Putamen (tissue), 1 donor: ENCODE data around the gene FXYD2.
"Not testable (repeated sequence)": the region's sequence is repeated elsewhere in the genome, so short reads cannot be mapped to it uniquely, and the experiment has no call there.

ENCODE experiments used
- DNase-seq: peaks from one replicate; pipeline ENCODE4 v3.0.0-alpha.2; 2016; ENCODE audit warnings: low spot score

Gene FXYD2

DNA sequence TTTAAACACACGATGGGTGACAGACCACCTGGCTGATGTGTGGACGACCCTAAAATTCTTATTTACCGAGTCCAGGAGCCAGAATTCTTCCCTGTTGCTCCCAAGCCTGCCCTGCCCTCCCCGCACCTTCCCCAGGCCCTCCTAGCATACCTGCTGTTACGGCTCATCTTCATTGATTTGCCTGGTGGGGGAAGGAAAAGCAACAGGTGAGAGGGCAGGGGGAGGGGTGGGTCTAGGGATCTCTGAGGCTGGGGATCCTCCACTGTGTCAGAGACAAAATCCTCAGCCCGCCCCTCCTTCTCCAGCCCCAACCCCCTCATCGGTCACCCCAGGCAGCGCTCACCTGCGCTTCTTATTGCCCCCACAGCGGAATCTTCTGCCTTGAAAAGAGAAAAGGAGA, 4.0 kb downstream of the FXYD2 start:
- DNase-seq: no peak

DNA sequence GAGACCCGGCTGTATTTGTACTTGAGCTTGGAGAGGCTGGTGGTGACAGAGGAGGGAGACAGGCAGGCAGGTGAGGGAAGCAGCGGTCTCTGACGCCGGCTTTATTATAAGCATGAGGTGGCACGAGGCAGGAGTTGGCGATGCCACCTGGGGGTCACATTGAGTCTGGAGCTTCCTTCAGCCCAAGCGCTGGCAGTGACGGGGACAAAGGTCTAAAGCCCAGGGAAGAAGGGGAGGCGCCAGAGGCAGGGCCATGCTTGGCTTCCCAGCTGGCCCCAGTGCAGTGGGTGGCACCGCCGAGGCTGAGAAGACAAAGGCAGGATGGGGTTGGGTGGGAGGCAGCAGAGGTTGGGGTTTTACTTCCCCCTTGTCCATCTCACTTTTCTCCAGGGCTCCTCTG, 4.5 kb downstream of the FXYD2 start:
- DNase-seq: no peak

DNA sequence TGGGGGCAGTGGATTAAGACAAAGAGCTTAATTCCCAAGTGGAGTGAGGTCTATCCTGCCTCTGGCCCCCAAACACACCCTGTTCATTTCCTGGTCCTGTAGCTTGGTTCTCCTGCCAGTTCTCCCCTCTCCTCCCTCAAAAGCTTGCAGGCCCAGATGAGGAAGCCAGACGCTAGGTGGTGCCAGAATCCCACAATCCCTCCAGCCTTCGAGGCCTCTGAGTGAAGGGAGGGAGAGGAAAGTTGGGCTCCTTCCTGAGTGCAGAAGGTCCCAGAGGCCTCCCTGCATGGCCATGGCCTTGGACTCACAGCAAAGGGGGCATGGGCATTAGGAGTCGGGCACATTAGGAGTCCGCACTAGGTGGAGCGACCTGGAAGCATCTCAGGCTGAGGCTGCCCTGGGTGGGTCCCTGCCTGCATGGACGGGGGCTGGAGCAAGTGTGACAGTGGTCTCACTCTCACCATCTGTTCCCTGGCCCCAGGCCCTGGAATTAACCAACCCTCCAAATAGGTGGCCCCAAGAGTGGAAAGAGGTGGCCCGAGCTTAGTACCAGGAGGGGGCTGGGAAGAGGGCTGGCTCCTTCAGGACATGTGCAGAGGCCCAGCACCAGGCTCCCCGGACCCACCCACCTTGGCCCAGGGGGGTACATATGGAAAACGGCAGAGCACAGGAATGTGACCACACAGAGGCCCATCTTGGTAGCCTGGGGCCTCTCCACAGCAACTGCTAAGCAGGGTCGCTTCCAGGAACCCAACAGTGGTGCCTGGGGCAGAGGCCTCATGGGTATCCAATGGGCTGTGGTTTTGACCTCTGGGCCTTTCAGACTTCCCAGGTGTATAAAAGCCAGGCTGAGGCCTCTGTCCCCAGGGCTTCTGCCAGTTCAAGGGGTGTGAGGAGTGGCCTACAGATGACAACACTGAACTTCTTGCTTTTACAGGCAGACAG, 5.2 kb downstream of the FXYD2 start:
- no peak for DNase-seq

DNA sequence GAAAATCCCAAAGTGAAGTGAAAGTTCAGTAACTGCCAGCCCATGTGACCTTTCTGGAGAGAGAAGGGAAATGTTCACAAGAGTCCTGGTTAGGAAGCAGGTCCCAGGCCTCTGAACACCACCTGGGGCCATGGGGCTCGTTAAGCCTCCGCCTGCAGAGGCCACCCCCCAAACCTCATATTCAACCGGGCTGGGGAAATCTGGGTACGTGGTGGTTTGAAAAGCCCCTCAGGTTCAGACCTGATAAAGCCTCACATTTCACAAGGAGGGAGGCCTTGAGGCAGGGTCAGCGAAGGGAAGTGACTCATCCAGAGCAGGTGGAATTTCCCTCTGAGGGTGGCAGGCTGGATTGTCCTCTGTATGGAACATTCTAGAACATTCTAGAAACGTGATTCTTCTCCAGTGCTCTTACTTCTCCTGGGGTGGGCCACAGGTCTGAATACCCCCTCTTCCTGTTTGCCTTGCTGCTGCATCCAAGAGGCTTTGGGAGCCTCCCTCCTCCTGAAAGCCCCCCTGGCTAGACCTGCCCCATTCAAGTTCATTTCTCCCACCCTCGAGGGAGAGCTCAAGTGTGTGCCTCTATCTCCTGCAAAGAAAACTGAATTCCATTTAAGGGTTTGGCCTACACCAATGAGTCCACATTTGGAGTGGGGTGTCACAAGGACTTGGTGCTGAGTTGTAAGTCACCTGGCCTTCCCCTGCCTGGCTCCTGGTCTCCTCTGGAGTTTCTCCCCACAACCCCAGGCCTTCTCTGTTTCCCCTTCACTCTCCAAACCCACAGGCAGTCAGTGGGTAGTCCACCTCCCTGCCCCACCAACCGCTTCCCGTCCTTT, 6.3 kb downstream of the FXYD2 start:
- no peak for DNase-seq

DNA sequence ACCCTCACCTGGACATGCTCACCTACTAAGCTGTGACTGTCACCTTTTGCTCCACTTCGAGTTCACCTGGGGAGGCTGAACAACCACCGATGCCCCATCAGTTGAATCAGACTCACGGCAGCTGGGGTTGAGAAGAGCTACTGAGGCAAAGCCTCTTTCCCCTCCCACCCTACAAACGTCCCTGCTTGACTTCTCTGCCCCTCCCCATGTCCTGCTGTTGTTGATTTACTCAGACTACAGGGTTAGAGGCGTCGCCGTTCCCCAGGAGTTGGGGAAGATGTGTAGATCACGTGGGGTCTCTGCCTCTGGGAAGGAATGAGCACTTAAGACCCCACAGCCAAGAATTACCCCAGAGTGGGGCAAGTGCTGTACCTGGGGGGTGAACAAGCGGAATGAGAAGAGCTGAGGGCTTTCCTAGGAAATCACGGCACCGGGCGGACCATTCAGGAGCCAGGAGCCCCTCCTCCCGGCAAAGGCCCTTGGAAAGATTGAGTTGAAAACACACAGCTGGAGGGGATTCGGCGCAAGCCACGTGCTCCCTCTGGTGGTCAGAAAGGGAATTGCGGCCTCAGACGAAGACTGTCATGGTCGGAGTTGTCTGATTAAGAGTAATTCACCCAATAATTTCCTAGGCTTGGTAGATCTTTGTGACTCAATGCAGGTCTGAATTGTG, 7.0 kb downstream of the FXYD2 start:
- DNase-seq: peak; percentile 77

DNA sequence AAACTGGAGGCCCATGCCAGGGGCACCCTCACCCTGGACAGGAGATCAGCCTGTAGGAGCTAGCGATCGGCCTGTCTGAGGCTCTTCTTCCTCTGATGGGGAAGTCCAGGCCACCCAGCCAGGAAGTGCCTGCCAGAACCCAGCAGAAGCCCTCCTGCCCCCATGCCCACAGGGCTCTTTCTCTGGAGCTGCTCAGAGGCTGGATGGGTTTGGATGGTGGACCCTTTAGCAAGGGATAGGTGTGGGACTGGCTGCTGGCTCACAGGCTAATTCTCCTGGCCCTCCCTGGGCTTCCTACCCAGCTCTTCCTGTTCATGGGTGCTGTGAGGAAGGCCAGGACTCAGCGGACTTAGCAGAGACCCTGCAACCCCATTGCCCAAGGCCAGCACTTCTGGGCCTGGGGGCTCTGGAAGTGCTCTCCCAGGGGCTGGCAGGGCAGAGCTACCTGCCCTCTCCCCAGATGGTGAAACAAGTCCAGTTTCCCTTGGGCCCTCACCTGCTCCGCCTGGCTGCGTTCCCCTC, 7.6 kb downstream of the FXYD2 start:
- DNase-seq: no peak

DNA sequence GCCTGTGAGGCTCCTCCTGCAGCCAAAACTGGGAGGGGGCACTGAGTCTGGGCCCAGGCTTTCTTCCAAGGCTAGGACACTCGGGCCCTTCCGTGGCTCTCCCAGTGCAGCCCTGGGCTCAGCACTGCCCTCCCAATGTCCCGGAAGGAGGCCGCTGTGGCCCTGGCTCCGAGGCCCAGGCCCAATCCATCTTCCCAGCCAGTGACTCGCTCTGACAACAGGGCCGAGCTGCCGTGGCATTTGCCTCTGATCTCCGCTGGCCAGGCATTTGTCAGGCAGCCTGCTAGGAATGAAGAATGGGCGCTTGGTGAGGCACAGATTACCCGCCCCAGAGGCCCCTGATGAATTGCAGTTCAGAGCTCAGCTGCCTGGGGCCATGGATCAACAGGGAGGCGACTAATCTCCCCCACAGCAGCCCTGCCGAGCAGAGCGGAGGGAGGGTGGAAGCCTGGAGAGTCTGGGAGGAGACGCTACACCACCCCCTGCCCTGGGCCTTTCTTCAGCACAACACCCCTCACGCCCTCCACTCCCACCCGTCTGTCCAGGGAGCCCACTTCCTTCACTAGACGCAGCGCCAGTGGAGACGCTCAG, 8.3 kb downstream of the FXYD2 start:
- DNase-seq: no peak

DNA sequence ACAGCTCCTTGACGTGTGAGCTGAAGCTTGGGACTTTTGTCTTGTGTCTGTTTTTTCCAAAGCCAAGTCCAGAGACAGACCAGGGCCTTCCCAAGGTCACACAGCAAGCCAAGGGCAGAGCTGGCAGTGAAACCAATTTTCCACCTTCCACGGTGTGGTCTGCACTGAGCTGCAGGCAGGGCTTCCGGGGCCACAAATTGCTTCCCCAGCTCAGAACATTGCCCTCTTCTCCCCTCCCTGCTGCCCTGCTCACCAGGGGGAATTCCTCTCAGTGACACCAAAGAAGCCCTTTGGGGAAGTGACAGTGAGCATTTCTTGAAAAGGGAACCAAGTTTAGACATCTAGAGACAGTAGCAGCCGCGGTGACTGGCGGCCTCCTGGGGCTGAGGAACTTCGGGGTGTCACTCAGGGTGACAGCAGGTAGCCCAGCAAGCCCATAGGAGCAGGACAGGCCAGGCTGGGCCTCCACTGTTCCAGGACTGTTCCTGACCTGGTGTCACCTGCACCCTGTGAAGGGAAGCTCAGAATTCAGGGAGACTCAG, 9.2 kb downstream of the FXYD2 start:
- no peak for DNase-seq

DNA sequence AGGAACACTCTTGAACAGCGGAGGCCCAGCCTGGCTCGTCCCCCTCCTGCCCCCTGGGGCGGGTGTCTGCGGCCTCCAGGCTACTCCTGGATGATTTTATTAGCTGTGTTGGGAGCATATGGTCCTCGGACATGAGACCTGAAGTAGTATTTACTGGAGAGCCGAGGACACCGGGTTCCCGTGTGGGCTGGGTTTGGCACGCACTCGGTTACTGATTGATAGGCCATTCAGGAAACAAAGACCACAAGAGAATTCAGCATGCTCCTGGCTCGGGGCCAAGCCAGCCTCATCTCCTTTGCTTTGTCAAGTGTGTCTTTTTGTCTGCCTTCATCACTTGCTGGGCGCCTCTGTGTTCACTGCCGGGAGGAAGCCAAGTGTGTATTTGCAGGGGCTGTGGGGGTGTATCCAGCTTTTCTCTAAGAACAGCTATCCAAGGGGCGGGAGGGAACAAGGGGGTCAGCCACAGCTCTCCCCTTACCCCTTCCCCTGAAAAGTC, 9.7 kb downstream of the FXYD2 start:
- no peak for DNase-seq

DNA sequence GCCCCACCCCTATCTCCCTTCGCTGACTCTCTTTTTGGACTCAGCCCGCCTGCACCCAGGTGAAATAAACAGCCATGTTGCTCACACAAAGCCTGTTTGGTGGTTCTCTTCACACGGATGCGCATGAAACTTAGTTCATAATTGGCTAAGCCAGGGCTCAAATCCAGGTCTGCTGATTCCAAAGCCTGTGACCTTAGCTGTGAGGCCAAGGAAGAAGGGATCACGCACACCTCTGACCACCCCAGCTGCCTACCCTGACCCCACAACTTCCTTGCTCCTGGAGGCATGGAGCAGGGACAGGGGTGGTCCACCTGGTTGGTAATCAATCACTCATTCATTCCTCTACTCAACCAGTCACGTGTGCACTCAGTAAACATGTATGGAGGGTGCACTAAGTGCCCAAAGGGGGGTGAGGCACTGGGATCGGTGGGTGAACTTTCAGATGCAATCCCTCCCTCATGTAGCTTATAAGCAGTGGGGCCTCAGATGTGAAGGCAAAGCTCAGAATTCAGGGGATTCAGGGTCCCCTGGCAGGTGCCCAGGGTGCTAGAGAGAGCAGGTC, 10.3 kb downstream of the FXYD2 start:
- no peak for DNase-seq

DNA sequence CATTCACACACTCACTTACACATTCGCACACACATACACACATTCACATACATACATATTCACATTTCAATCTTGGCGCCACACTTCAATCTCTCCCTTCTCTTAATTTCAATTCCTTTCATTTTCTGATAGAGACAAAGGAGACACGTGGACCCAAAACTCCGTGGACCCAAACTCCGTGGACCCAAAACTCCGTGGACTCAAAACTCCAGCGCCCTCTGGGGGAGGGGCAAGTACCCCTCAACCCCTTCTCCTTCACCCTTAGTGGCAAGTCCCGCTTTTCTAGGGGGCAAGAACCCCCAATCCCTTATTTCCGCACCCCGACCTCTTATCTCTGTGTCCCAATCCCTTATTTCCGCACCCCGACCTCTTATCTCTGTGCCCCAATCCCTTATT, 14.5 kb downstream of the FXYD2 start:
- not testable (repeated sequence) for DNase-seq

DNA sequence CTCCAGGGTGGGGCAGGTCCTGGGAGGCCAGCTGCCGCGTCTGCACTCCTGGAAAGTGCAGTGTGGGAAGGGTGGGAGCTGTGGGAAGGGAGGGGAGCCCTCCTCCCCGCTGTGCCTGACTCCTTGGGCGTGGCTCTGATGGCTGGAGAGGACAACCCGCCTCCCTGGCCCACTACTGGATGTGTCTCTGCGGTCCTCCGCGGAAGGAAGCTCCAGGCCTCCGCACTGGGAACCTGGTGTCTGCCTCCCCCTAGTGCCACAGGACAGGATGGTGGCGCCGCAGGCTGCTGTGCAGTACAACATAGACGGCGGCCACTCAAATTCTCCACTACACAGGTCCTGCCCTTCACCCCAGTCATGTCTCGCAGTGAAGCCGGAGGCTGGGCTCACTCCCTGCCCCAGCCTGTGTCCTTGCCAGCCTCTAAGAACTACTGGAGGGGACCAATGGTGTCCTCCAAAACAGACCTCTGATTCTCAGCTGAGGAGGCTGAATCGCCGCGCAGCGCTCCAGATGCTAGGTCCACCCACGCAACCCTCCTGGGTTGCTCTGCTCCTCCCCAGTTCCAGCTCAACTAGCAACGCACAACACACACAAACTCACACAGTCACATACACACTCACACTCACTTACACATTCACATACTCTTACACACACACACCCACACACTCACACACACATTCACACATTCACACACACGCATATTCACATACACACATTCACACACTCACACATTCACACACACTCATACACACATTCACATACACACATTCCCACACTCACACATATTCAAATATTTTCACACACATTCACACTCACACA, 15.1 kb downstream of the FXYD2 start:
- peak; percentile 84 for DNase-seq

DNA sequence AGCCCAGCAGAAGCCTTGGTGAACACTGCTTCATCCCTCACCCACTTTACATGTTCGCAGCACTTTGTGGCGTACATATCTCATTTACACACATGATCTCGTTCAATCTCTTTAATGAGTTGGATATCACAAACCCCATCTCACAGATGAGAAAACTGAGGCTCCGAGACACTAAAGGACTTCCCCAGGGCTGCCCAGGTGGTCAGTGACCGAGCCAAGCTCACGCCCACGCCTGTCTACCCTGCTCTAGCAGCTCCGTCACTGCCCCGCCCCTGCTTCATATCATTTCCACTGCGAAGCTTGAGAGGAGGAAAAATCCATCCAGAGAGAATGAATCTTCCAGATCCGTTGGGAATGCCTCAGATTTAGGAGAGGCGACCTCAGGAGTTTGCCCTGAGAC, 15.8 kb downstream of the FXYD2 start:
- no peak for DNase-seq

DNA sequence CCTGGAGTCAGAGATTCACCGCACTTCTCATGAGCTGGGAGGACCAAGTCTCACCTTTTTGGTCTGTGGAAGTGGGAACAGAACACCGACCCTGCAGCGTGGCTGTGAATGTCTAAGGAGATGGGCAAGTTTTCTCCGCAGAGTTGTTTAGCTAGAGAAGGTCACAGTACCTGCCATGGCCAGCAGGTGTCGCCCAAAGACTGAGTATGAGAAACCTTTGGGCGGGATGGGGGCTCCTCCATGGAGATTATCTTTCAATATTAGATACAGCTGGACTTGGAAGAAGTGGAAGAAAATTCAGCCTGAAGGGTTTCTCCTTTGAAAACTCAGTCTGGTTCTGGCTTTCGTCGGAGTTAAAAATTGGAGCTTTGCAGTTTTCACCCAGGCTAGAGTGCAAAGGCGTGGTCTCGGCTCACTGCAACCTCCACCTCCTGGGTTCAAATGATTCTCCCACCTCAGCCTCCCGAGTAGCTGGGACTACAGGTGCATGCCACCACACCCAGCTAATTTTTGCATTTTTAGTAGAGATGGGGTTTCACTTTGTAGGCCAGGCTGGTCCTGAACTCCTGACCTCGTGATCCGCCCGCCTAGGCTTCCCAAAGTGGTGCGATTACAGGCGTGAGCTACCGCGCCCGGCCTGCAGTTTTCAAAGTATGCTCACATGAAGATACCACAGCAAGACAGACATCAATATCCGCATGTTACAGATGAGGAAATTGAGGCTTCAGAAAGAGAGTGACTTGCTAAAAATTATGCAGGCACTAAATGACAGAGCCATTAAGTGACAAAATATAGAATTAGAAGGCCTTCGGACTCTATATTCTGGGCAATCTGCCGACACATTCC, 16.8 kb downstream of the FXYD2 start:
- peak; percentile 63 for DNase-seq

DNA sequence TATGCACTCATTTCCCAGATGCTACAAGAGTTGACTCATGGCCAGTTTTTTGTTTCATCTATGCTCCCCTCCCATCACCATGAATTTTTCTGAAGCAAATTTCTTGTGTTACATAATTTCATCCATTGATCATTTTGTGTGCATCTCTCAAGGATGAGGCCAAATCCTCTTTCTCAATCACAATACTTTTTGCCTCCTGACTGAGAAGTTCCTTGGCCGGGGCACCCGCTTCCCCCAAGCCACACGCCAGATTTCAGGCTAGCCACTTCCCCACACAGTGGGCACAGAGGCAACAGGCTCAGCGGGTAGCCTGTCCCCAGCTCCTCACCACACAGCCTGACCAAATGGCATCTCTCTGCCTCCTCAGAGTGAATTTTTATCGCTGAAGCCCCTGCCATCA, 17.7 kb downstream of the FXYD2 start:
- DNase-seq: no peak

DNA sequence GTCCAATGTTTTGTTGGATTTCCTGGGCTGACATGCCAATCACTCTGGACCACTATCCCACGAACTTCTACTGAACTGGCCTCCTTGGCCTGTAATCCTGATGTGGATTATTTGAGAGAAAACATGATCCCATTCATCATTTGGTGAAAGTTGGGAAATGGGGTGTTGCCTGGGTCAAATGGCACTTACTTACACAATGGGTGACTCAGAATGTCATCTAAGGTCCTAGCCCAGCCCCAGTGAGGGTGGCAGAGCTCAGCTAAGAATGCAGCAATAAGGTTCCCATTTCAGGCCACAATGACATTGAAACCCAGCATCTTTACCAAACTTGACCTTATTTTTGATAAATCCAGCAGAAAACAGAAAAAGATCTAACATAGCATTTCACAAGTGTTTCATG, 19.5 kb downstream of the FXYD2 start:
- no peak for DNase-seq

DNA sequence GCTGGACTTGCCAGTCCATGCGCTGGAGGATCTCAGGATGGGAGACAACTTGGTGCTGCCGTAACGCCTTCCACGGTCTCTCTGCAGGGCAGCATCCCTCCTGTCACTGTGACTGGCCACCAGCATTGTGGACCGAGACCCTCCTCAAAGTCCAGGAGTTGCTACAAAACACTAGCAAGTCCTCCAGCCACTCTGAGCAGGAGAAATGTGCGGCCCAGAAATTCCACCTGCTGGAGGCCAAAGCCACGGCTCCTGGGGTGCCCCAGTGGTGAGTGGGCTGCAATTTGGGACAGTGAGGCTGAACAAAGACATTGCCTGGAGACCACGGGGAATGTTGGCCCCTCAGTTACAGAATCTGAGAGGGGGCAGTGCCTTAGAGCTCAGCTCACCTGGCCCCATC, 20.6 kb downstream of the FXYD2 start:
- no peak for DNase-seq

DNA sequence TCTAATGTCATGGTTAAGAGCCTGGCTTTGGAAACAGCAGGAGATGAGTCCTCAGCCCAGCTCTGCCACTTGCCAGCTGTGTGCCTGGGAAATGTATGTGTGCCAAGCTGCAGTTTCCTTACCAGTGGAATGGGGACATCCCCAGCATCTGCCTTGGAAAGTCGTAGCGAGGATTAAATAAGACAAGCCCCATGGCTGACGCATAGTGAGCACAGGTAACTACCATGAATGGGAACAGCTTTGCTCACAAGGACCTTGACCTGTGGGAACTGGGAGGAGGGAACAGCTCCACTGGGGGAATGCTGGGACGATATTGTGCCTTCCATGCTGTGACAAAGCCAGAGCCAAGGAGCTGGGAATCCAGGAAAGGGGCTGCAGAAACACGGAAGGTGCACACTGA, 24.9 kb downstream of the FXYD2 start:
- no peak for DNase-seq

DNA sequence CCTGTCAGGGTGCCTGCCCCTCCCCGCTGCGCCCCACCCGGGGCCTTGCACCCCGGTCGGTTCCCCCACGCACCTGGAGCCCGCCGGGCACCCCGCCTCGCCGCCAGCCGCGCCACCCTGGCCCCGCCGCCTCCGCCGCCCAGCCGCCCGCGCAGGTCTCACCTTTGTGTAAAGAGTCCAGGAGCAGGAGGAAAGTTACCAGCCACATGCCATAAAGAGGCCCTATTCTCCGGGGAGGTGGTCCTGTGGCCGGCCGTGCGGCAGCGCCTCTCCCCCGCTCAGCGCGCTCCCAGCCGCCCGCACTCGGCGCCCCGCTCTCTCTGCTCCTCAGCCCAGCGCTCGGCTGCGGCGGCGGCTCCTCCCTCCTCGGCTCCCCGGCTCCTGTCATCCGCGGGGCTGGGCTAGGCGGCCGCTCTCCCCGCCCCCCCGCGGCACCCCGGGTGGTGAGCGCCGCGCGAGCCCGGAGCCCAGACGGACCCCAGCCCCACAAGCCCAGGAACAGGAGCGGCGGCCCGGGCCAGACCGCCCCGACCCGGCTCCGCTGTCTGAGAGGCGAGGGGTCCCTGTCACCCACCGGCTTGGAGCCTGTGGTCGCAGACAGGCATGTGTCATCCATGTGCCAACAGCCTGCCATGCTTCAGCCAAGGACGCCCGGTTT, 27.5 kb downstream of the FXYD2 start, which contains the start of gene DSCAML1:
Gene DSCAML1, minus strand, starts transcription at position 345 of the 658 bp plus-strand sequence. Its CDS starts 137 bp downstream, at position 208.
- peak; percentile 64 for DNase-seq
